Measurements from ENCODE around the gene RAX2. TPM values are rescaled to one million over a fixed set of nuclear protein-coding genes. Genes with fewer than 3 reads are reported as not detected.

Gene RAX2
- polyA plus RNA-seq, 1 of the 3 experiments (the other 2 are of a cell fraction), result not detected

- TF ChIP-seq EP300 (IDR thresholded peaks at IDR 0.05; ENCODE audit: borderline replicate concordance in 1 of 2, low read depth in 1 of 2, low read length in 1 of 2) (no peak), MXI1 (IDR thresholded peaks at IDR 0.05; ENCODE audit: low read depth, low read length) (no peak), CHD2 (IDR thresholded peaks at IDR 0.05; ENCODE audit: low read length, partially characterized antibody) (no peak), RXRA (IDR thresholded peaks at IDR 0.05; ENCODE audit: borderline replicate concordance, low read depth) (no peak)
Observed at GRCh38 chr19:3803114-3803888, 31.3 kb upstream of the RAX2 start (continued).

- H3K9ac ChIP-seq, result no peak overlapping the region
- no peak for TF ChIP-seq EP300 (IDR thresholded peaks at IDR 0.05; ENCODE audit: borderline replicate concordance in 1 of 2, low read depth in 1 of 2, low read length in 1 of 2)
- peak; percentile 43 for TF ChIP-seq CTCF (IDR thresholded peaks at IDR 0.05)
- no peak overlapping the region for H3K27ac ChIP-seq (ENCODE audit: low read depth in 2 of 2, low read length in 1 of 2)
- POLR2A ChIA-PET, result no interaction called here
- H2AFZ ChIP-seq (ENCODE audit: low read depth), result no peak overlapping the region
- peaks cover 0 to 2% of the 10 kb centered on the region in 2 experiments; a peak in 1 of 4 replicates for H3K4me1 ChIP-seq (ENCODE audit: control insufficient read depth in 1 of 2, insufficient read depth in 2 of 2, low read depth in 1 of 2, low read length in 1 of 2)
- CTCF ChIA-PET, result no interaction called here
- H4K20me1 ChIP-seq (ENCODE audit: insufficient read depth), result no peaks in the 10 kb centered on the region
- no peaks in the 10 kb centered on the region for H3K36me3 ChIP-seq (replicated peaks in 1 of 2; ENCODE audit: control insufficient read depth in 1 of 2, insufficient read depth in 2 of 2, low read length in 1 of 2)
- no peaks in the 10 kb centered on the region for H3F3A ChIP-seq (replicated peaks; ENCODE audit: insufficient read depth)
- no peaks in the 10 kb centered on the region for H3K79me2 ChIP-seq (ENCODE audit: insufficient read depth)
- 21% methylated on average over 33 of the region's 46 CpGs for WGBS (ENCODE audit: low lambda C conversion rate)
- H3K4me3 ChIP-seq (ENCODE audit: low read depth in 2 of 2, low read length in 1 of 2), result peak overlapping the region; percentile 17 to 31; a peak in 3 of 4 replicates
- peak overlapping the region; percentile 68 for H3K4me2 ChIP-seq
- H3K9me3 ChIP-seq, result no peaks in the 10 kb centered on the region
- H3K9me2 ChIP-seq, result no peaks in the 10 kb centered on the region
- H3K27me3 ChIP-seq (ENCODE audit: insufficient read depth), result peaks cover 23% of the 10 kb centered on the region; the same call in 1 of the 2 replicates
- peak; percentile 85 for DNase-seq
Observed at GRCh38 chr19:3801412-3802096, 29.5 kb upstream of the RAX2 start.

GRCh38 chr19:3800996-3801395 lies 29.0 kb upstream of the RAX2 start:
- POLR2A ChIA-PET, result interaction anchor here (1.8 kb wide), 1 partner anchor 38 kb away, joined by 4 read pairs; the partner anchor contains the start of gene MRPL54
- no peak overlapping the region for H2AFZ ChIP-seq (ENCODE audit: low read depth)
- H3K9ac ChIP-seq, result no peak overlapping the region
- no peak for TF ChIP-seq MAX (IDR thresholded peaks at IDR 0.05; ENCODE audit: low read depth)
- TF ChIP-seq EP300 (IDR thresholded peaks at IDR 0.05; ENCODE audit: borderline replicate concordance in 1 of 2, low read depth in 1 of 2, low read length in 1 of 2), result no peak
- no peak for TF ChIP-seq GABPA (IDR thresholded peaks at IDR 0.05; ENCODE audit: low read depth)
- no peak for TF ChIP-seq CTCF (IDR thresholded peaks at IDR 0.05)
- TF ChIP-seq REST (IDR thresholded peaks at IDR 0.05; ENCODE audit: low read depth, low read length), result no peak
- no peak for TF ChIP-seq USF1 (IDR thresholded peaks at IDR 0.05; ENCODE audit: borderline replicate concordance, low read depth)
- no peak for TF ChIP-seq NFIC (IDR thresholded peaks at IDR 0.05; ENCODE audit: borderline replicate concordance)

More at GRCh38 chr19:3800996-3801395, 29.0 kb upstream of the RAX2 start:
- CTCF ChIA-PET, result no interaction called here
- Histone ChIP-seq H3K4me2 (peak overlapping the region; percentile 68), H3K4me3 (ENCODE audit: low read depth in 2 of 2, low read length in 1 of 2) (peak overlapping the region; percentile 17 to 31; a peak in 2 of 4 replicates), H3K79me2 (ENCODE audit: insufficient read depth) (no peaks in the 10 kb centered on the region), H3K9me2 (no peaks in the 10 kb centered on the region), H3F3A (replicated peaks; ENCODE audit: insufficient read depth) (no peaks in the 10 kb centered on the region), H3K36me3 (replicated peaks in 1 of 2; ENCODE audit: control insufficient read depth in 1 of 2, insufficient read depth in 2 of 2, low read length in 1 of 2) (no peaks in the 10 kb centered on the region), H3K4me1 (ENCODE audit: control insufficient read depth in 1 of 2, insufficient read depth in 2 of 2, low read depth in 1 of 2, low read length in 1 of 2) (peaks cover 0 to 2% of the 10 kb centered on the region in 2 experiments; a peak in 1 of 4 replicates), H4K20me1 (ENCODE audit: insufficient read depth) (no peaks in the 10 kb centered on the region), H3K27ac (ENCODE audit: low read depth in 2 of 2, low read length in 1 of 2) (no peak overlapping the region), H3K27me3 (ENCODE audit: insufficient read depth) (peaks cover 23% of the 10 kb centered on the region; the same call in 1 of the 2 replicates), H3K9me3 (no peaks in the 10 kb centered on the region)
- WGBS (ENCODE audit: low lambda C conversion rate), result 75% methylated on average over 15 of the region's 21 CpGs
- DNase-seq, result no peak
